H7 (cell line): ENCODE data around the gene RNU6-1. TPM values are rescaled to one million over a fixed set of nuclear protein-coding genes. Genes with fewer than 3 reads are reported as not detected.

ENCODE experiments used
- DNase-seq: peaks from one replicate; pipeline ENCODE4 v3.0.0; 2012
- H3K27me3 ChIP-seq: 2 replicates; pipeline ENCODE4 v1.6.0; 2011; ENCODE audit warnings: mild to moderate bottlenecking, low read length; ENCODE audit not compliant: control insufficient read depth, insufficient read depth
- H3K36me3 ChIP-seq: replicated peaks from 2 replicates; pipeline ENCODE4 v1.5.1; 2011; ENCODE audit warnings: low read length; ENCODE audit not compliant: control insufficient read depth, insufficient read depth
- H3K4me3 ChIP-seq: 2 replicates; pipeline ENCODE4 v1.5.1; 2011; ENCODE audit warnings: low read depth, mild to moderate bottlenecking, control low read depth, low read length, moderate library complexity; ENCODE audit not compliant: insufficient read depth
- total RNA-seq: library from RNA; depleted of rRNA; stranded (reverse); fragments of >200 nt; shearing (Covaris generic); gene quantifications from 2 replicates; pipeline ENCODE4 v1.2.3, GENCODE V29; 2014

RNU6-1 gene
- total RNA-seq, 1 experiment from 2014 or later, result not detected

GRCh38 chr15:67832897-67833709 lies 6.7 kb downstream of the RNU6-1 start:
- peak; percentile 83 for DNase-seq
- Histone ChIP-seq H3K4me3 (peak overlapping the region; percentile 45), H3K36me3 (no peaks in the 10 kb centered on the region), H3K27me3 (peaks cover 98% of the 10 kb centered on the region)

DNA sequence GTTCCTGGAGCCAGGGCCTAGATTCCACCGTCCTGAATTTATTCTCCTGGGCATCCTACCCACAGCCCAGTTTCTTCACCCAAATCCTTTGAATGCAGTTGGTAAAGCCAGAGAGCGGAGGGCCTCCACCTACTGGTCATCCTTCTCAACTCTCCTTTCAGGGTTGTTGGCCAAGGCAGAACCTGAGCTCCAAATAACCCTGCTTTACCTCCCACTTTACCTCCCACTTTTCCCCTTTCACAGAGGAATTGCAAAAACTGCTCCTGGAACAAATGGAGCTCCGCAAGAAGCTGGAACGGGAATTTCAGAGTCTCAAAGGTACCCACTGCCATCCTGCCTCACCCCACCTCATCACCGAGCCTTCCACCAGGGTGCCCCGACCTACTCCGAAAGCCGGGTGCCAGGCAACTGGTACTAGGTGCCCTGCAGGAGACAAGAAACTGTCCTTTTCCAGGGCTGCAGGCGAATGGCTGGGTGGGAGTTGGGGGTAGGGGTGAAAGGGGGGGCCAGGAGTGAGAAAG lies 7.8 kb downstream of the RNU6-1 start:
- peak; percentile 78 for DNase-seq
- H3K36me3 ChIP-seq, result no peaks in the 10 kb centered on the region
- H3K27me3 ChIP-seq, result peaks cover 98% of the 10 kb centered on the region
- H3K4me3 ChIP-seq, result no peak overlapping the region

GRCh38 chr15:67831363-67831762 lies 8.5 kb downstream of the RNU6-1 start:
- peak; percentile 26 for DNase-seq
- Histone ChIP-seq H3K27me3 (peaks cover 99% of the 10 kb centered on the region), H3K36me3 (no peaks in the 10 kb centered on the region)

GRCh38 chr15:67829647-67830504 lies 10.0 kb downstream of the RNU6-1 start:
- Histone ChIP-seq H3K36me3 (no peaks in the 10 kb centered on the region), H3K4me3 (peak overlapping the region; percentile 5; the same call in 1 of the 2 replicates), H3K27me3 (peaks cover 99% of the 10 kb centered on the region)
- peak; percentile 72 for DNase-seq

More at GRCh38 chr15:67831363-67831762, 8.5 kb downstream of the RNU6-1 start:
- no peak overlapping the region for H3K4me3 ChIP-seq

DNA sequence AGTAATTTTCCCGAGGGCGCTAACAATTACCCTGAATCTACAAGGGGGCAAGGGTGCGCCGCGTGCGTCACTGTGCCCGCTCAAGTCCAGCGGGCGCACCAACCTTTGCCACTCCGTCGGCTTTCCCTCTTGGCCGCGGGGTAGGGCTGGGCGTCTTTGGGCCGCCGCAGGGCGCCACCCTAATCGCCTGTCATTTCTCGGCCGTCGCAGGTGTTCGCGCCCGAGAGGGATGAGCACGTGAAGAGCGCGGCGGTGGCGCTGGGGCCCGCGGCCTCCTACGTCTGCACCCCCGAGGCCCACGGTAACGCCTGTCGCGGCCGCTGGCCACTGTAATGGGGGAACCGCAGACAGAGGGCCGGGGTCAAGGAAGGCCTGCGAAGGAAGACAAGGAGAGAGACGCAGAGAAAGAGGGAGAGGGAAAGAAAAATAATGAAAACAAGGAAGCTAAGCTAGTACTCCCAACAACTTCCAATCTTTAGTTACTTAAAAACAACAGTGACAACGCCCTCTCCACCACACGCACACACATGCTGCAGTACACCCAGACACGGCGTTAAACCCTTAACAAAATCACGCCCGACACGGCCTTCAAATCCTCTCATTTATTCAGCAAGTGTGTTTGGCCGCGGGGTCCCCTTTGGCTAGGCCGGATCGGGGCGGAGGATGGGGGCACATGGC lies 10.7 kb downstream of the RNU6-1 start:
- DNase-seq, result peak; percentile 68

GRCh38 chr15:67828278-67828968 lies 11.4 kb downstream of the RNU6-1 start:
- peak; percentile 65 for DNase-seq
- H3K4me3 ChIP-seq, result no peak overlapping the region; the same call in 1 of the 2 replicates

More for the DNA sequence above, 10.7 kb downstream of the RNU6-1 start:
- Histone ChIP-seq H3K36me3 (no peaks in the 10 kb centered on the region), H3K4me3 (no peak overlapping the region; the same call in 1 of the 2 replicates), H3K27me3 (peaks cover 99% of the 10 kb centered on the region)

DNA sequence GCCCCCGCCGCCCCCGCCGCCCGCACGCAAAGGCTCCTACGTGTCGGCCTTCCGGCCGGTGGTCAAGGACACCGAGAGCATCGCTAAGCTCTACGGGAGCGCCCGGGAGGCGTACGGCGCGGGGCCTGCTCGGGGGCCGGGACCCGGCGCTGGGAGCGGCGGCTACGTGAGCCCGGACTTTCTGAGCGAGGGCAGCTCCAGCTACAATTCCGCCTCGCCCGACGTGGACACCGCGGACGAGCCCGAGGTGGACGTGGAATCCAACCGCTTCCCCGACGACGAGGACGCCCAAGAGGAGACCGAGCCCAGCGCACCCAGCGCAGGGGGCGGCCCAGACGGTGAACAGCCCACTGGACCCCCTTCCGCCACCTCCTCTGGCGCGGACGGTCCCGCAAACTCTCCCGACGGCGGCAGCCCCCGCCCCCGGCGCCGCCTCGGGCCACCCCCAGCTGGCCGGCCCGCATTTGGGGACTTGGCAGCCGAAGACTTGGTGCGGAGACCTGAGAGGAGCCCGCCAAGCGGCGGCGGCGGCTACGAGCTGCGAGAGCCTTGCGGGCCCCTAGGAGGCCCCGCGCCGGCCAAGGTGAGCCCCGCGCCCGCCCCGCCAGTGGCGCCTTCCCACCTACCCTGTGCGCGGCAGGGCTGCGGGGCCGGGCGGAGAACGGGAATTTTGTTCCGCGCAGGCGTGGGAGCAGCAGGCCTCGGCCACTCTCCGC lies 12.1 kb downstream of the RNU6-1 start:
- DNase-seq, result peak; percentile 79
- peaks cover 99% of the 10 kb centered on the region for H3K27me3 ChIP-seq
- H3K36me3 ChIP-seq, result no peaks in the 10 kb centered on the region
- no peak overlapping the region for H3K4me3 ChIP-seq

More at GRCh38 chr15:67828278-67828968, 11.4 kb downstream of the RNU6-1 start:
- Histone ChIP-seq H3K36me3 (no peaks in the 10 kb centered on the region), H3K27me3 (peaks cover 99% of the 10 kb centered on the region)

- no peaks in the 10 kb centered on the region for H3K36me3 ChIP-seq
- H3K27me3 ChIP-seq, result peaks cover 99% of the 10 kb centered on the region
- DNase-seq, result peak; percentile 82
- no peak overlapping the region for H3K4me3 ChIP-seq
These were observed 12.9 kb downstream of the RNU6-1 start for GRCh38 chr15:67826717-67827561.

DNA sequence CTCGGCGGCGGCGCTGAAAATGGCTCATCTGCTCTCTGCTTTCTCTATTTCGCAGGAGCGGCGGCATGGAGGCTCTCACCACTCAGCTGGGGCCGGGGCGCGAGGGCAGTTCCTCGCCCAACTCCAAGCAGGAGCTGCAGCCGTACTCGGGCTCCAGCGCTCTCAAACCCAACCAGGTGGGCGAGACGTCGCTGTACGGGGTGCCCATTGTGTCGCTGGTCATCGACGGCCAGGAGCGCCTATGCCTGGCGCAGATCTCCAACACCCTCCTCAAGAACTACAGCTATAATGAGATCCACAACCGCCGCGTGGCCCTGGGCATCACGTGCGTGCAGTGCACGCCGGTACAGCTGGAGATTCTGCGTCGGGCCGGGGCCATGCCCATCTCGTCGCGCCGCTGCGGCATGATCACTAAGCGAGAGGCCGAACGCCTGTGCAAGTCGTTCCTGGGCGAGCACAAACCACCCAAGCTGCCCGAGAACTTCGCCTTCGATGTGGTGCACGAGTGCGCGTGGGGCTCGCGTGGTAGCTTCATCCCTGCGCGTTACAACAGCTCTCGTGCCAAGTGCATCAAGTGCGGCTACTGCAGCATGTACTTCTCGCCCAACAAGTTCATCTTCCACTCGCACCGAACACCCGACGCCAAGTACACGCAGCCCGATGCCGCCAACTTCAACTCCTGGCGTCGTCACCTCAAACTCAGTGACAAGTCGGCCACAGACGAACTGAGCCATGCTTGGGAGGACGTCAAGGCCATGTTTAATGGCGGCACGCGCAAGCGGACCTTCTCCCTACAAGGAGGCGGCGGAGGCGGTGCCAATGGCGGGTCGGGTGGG lies 13.7 kb downstream of the RNU6-1 start:
- Histone ChIP-seq H3K27me3 (peaks cover 99% of the 10 kb centered on the region), H3K4me3 (peak overlapping the region; percentile 18; the same call in 1 of the 2 replicates)
- peak; percentile 79 for DNase-seq

GRCh38 chr15:67824976-67825880 lies 14.6 kb downstream of the RNU6-1 start, which contains the start of gene SKOR1:
Gene SKOR1, plus strand, starts transcription at chr15:67825509. Its CDS starts 94 bp downstream, at chr15:67825603.
- H3K36me3 ChIP-seq, result no peaks in the 10 kb centered on the region
- DNase-seq, result peak; percentile 95
- H3K27me3 ChIP-seq, result peaks cover 99% of the 10 kb centered on the region
- peak within 1 kb of the TSS; percentile 18; the same call in 1 of the 2 replicates for H3K4me3 ChIP-seq

More for the DNA sequence above, 13.7 kb downstream of the RNU6-1 start:
- no peaks in the 10 kb centered on the region for H3K36me3 ChIP-seq
